Esophagus squamous epithelium (tissue), 4 donors: ENCODE data around the gene FCSK.

Experiments
- POLR2A ChIP-seq, 4 donors: fragments of 450-650 bp; IDR thresholded peaks; one replicate each; pipeline ENCODE4 v1.6.1; 2017; ENCODE audit warnings: antibody characterized with exemption in 4 of 4, mild to moderate bottlenecking in 4 of 4, moderate library complexity in 3 of 4
- TF ChIP-seq, protein P1 (sequence below), 6 experiments: fragments of 450-650 bp in 4 of 6; fragments of 200-600 bp in 2 of 6; sonication (generic) in 2 of 6; IDR thresholded peaks; one replicate each; pipeline ENCODE4 v1.5.1; 2016 to 2019; ENCODE audit warnings: antibody characterized with exemption in 6 of 6, mild to moderate bottlenecking in 4 of 6, moderate library complexity in 4 of 6

DNA sequence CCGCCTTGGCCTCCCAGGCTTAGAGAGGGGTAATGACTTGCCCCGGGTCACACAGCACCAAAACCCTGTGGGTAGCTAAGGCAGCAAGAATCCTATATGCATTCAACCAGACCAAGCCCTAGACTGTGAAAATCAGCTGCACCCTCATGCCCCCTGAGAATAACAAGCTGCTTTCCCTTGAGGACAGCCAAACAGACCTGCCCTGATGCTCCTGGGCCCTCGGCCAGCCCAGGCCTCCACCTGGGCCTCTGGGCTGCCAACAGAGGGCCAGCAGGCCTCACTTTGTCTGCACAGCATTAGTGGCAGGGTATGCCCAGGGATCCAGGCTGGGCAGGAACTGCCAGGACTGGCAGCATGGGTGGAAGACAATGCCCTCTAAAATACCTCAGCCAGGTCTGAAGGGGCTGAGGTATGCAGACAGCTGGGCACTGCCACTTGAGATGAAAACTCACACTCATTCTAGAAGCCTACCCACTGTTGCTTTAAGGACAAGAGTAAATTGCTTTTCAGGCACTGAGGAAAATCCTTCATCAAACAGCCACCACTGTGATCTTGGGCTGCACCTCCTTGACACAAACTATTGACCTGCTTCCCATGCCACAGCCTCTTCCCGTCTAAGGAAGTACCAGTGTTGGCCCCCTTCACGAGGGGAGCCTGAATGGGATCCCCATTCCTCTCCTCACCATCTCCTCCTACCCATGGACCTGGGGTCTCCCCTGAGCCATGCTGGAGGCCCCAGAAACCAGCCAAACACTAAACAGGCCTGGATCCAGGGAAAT lies 24.3 kb upstream of the FCSK start:
- TF ChIP-seq, protein P1, sequence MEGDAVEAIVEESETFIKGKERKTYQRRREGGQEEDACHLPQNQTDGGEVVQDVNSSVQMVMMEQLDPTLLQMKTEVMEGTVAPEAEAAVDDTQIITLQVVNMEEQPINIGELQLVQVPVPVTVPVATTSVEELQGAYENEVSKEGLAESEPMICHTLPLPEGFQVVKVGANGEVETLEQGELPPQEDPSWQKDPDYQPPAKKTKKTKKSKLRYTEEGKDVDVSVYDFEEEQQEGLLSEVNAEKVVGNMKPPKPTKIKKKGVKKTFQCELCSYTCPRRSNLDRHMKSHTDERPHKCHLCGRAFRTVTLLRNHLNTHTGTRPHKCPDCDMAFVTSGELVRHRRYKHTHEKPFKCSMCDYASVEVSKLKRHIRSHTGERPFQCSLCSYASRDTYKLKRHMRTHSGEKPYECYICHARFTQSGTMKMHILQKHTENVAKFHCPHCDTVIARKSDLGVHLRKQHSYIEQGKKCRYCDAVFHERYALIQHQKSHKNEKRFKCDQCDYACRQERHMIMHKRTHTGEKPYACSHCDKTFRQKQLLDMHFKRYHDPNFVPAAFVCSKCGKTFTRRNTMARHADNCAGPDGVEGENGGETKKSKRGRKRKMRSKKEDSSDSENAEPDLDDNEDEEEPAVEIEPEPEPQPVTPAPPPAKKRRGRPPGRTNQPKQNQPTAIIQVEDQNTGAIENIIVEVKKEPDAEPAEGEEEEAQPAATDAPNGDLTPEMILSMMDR (IDR thresholded peaks at IDR 0.05): no peak
- TF ChIP-seq POLR2A (IDR thresholded peaks at IDR 0.05): no peak
